HG03354 (cell line): ENCODE results near the gene CKMT1B.
"Not testable (repeated sequence)": the region's sequence is repeated elsewhere in the genome, so short reads cannot be mapped to it uniquely, and the experiment has no call there.

Experiments
- ATAC-seq: cut with Tn5 transposase; IDR thresholded peaks from one replicate; pipeline ENCODE4 v1.9.1; 2021; ENCODE audit warnings: mild to moderate bottlenecking; ENCODE audit not compliant: unreplicated experiment, poor library complexity, severe bottlenecking

Gene CKMT1B

DNA sequence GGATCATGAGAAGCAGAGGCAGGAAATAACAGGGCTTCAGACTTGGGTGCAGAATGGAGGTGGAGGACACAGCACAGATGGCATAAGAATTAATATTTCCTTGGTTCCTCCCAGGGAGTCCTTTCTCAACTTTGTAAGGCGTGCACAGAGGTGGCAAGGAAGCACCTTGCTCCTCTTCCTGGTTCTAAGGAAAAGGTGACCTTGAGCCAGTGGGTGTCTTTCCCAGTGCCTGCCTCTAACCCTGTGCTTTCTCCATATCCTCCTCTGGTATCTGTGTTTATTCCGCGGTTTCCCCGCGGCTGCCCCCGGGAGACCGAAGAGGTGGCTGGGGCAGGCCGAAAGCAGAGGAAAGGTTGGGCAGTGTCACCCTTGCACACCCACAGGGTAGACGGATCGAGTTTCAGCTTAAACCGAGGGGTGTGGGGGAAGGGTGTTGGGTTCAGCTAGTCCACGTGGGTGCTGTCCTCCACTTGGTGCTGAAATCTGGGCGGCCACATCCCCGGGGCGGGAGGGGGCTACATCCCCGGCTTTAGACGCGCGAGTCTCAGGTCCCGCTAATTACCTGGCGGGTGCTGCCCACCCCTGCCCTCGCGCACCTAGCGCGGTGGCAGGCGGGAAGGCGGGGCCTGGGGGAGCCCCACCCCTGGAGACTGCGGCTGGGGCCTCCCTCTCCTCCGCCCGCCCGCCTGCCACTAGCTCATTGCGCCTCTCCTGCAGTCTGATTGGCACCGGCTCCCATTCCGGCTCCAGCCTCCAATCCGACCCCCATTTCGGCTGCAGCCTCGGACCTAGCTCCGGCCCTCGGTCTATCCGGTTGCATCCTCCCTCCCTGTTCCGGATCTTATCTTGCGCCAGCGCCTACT is at the start of gene CKMT1B:
TSS of gene CKMT1B (plus strand) at position 700 of the 863 bp plus-strand sequence. CDS start 192 bp downstream, outside the sequence.
- not testable (repeated sequence) for ATAC-seq

GRCh38 chr15:43544266-43544665 is 49.6 kb upstream of the CKMT1B start:
- ATAC-seq = no peak

GRCh38 chr15:43545426-43545825 is 48.4 kb upstream of the CKMT1B start:
- no peak for ATAC-seq

GRCh38 chr15:43547539-43547938 is 46.3 kb upstream of the CKMT1B start:
- ATAC-seq = no peak

DNA sequence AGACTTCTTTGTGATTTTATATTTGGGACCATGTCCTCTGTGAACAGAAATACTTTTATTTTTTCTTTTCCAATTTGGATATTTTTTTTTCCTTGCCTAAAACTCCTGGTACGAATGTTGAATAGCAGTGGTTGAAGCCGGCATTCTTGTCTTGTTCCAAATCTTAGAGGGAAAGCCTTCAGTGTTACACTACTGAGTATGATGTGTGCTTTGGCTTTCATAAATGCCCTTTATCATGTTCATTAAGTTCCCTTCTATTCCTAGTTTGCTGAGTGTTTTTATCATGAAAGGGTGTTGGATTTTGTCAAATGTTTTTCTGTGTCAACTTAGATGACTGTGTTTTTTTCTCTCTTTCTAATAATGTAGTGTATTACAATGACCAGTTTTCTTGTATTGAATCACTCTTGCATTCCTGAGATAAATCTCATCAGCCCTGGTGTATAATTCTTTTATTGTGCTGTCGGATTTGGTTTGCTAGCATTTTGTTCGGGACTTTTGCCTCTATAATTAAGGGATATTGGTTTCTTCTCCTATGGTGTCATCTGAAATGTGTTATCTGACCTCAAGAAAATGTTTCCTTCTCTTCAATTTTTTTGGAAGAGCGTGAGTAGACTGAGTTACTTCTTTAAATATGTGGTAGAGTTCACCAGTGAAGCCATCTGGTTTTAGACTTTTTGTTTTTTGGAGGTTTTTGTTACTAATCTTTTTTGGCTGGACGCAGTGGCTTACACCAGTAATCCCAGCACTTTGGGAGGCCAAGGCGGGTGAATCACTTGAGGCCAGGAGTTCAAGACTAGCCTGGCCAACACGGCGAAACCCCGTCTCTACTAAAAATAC is 43.1 kb upstream of the CKMT1B start:
- no peak for ATAC-seq

- no peak for ATAC-seq
Measured at GRCh38 chr15:43552256-43552655, 41.6 kb upstream of the CKMT1B start.

DNA sequence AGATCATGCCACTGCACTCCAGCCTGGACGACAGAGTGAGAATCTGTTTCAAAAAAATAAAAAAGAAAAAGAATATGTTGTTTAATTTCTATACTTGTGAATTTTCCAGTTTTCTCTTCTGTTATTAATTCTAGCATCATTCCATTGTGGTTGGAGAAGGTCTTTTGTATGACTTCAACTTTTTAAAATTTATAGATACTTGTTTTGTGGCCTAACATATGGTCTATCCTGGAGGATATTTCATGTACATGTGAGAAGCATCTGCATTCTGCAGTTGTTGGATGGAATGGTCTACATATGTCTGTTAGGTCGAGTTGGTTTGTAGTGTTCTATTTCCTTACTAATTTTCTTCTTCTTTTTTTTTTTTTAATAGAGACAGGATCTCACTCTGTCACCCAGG is 40.8 kb upstream of the CKMT1B start:
- ATAC-seq = no peak

DNA sequence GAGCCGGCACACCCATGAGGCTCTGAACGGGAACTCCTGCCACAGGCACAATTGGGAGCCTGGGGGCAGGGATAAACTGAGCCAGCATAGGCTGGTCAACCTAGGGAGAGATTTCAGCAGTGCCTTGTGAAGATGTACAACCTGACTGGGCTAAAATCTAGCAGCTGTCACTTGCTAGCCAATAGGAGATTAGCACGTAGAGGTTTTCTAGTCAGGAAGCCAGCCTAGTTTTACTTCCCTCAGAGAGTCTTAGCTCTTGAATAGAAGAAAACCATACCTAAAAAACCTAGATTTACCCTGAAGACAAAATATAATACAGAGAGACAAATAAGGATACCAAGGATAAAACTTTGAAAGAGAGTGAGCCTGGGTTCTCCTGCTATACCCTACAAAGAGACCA is 31.1 kb upstream of the CKMT1B start:
- ATAC-seq = not testable (repeated sequence)

GRCh38 chr15:43563793-43564192 is 30.0 kb upstream of the CKMT1B start:
- ATAC-seq = not testable (repeated sequence)

GRCh38 chr15:43566615-43567014 is 27.2 kb upstream of the CKMT1B start:
- ATAC-seq = not testable (repeated sequence)

DNA sequence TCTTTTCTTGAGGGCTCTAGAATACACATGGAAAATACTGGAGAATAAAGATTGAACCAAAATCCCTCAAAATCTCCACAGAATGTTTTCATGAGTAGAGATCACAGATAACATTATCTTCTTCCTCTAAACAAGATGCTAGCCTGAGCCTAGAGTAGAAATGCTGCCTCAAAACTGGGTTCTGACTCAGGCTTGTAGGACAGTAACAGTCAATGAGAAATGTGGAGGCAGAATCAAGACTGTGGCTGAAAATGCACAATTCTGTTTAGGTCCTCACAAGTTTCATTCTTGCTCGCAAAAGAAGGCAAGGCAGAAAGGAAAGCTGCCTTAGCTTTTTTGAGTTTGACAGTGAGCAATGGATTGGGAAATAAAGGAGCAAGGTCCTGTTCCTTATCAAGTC is 19.2 kb upstream of the CKMT1B start:
- not testable (repeated sequence) for ATAC-seq

DNA sequence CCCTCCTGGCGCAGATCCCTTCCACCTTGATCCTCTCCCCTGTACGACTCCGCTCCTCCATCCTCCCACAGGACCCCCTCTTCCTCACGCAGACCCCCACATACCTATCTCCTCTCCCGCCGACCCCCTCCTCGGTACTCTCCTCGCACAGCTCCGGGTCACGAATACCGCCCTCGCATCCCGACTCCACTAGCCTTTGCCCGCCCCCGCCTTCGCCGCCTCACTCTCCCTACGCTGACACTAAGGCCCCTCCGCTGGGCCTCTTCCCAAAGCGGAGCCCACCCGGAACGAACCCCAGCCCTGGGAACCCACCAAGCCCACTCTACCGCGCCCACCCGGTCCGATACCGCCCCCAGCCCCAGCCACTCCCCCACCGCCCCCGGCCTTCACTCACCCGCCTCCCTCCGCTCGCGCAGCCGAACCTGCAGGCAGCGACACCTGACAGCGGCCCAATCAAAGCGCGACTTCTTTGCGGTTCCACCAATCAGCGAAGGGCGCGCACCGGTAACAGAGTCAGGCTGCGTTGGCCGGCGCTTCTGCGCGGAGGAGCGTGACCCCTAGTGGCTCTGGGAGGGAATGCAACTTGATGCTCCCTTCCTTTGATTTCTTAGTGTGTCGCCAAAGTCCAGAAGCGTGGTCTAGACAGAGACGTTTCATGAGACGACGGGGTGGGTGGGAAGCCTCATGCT is 3.9 kb upstream of the CKMT1B start, which contains the start of gene PPIP5K1:
TSS of gene PPIP5K1 (minus strand) at position 431 of the 689 bp plus-strand sequence. CDS start 5,704 bp downstream, outside the sequence.
- ATAC-seq = peak; percentile 97

DNA sequence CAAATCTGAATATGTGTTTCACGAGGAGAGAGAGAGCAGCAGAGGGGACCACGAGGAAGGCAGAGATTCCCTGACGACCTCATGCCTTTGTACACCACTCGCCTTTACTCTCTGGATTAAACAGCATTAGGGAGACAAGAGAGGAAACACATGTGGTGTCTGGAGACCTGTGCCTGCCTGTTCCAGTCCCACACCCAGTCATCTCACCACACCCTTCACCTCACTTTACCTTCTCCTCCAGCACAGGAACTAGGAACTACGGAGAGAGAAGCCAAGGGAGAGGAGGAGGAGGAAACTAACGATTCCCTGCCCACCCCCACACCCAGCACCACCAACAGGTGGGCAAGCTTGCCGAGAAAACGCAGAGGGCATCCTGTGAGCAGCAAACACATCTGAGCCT is 986 bp upstream of the CKMT1B start:
- ATAC-seq = not testable (repeated sequence)

- ATAC-seq = not testable (repeated sequence)
Measured at GRCh38 chr15:43599131-43599530, 5.3 kb downstream of the CKMT1B start.

- not testable (repeated sequence) for ATAC-seq
Measured at GRCh38 chr15:43600200-43600599, 6.4 kb downstream of the CKMT1B start.

DNA sequence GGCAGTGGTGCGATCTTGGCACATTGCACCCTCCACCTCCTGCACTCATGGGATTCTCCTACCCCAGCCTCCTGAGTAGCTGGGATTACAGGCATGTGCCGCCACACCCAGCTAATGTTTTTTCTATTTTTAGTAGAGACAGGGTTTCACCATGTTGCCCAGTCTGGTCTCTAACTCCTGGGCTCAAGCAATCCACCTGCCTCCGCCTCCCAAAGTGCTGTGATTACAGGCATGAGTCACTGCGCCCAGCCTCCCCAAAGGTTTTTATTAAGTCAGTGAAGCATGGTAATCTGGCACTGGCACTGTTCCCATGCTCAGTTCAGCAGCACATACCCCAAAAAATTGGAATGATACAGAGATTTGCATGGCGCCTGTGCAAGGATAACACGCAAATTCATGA is 8.4 kb downstream of the CKMT1B start:
- not testable (repeated sequence) for ATAC-seq

- not testable (repeated sequence) for ATAC-seq
Measured at GRCh38 chr15:43617750-43618149, 23.9 kb downstream of the CKMT1B start.

DNA sequence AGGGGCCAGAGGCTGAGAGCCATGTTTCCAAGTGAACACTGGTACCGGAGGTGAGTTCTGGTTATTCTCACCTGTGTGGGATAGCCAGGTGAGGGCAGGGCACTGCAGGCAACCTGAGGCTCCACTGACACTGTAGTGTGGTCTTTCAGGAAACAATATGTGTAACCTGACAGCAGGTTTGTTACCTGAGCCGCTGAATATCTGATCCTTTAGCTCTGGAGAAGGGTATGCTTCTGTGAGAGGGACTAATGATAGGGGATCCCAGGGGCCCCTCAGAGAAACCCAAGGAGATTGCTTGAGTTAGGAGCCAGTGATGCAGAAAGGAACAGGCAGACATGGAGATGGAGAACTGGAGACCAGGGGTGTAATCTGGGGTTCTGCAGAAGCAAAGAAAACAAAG is 24.9 kb downstream of the CKMT1B start, which contains the start of gene STRC:
TSS of gene STRC (minus strand) at position 101 of the 400 bp plus-strand sequence. CDS start at position 23, 78 bp downstream.
- not testable (repeated sequence) for ATAC-seq

GRCh38 chr15:43622068-43622799 is 28.4 kb downstream of the CKMT1B start:
- ATAC-seq = not testable (repeated sequence)
